Panc1 (cell line): Measurements from ENCODE around the gene NTM.

Experiments used
- CTCF ChIP-seq: fragments of 450-650 bp; IDR thresholded peaks from 2 replicates; pipeline ENCODE4 v1.5.1; 2017; ENCODE audit warnings: mild to moderate bottlenecking
- TCF7L2 ChIP-seq: IDR thresholded peaks from 2 replicates; pipeline ENCODE4 v1.6.1; 2011; ENCODE audit warnings: mild to moderate bottlenecking, low read depth, low read length, inconsistent platforms

GRCh38 chr11:131954146-131954545 lies 583.7 kb downstream of the NTM start:
- TF ChIP-seq CTCF (no peak), TCF7L2 (no peak)
